Tibial nerve (tissue), 4 donors: ENCODE measurements around the gene TAX1BP1. TPM values are rescaled to one million over a fixed set of nuclear protein-coding genes. Genes with fewer than 3 reads are reported as not detected.

Source experiments
- DNase-seq, 2 donors: peaks; one replicate each; pipeline ENCODE4 v3.0.0-alpha.2; 2019; ENCODE audit warnings: low spot score in 2 of 2
- H3K27ac ChIP-seq, 4 donors: fragments of 200-600 bp; sonication (generic) in 3 of 4; one replicate each; pipeline ENCODE4 v1.5.1; 2017 to 2019; ENCODE audit warnings: mild to moderate bottlenecking in 1 of 4
- H3K27me3 ChIP-seq, 2 donors: fragments of 200-600 bp; sonication (generic) in 1 of 2; one replicate each; pipeline versions ENCODE4 v1.5.1 to v1.6.0; 2017 to 2019
- H3K36me3 ChIP-seq, 3 donors: fragments of 200-600 bp; sonication (generic); one replicate each; pipeline ENCODE4 v1.5.1; 2018 to 2019
- H3K4me1 ChIP-seq, 4 donors: fragments of 200-600 bp; sonication (generic) in 3 of 4; one replicate each; pipeline ENCODE4 v1.5.1; 2017 to 2019
- H3K4me3 ChIP-seq, 4 donors: fragments of 200-600 bp; sonication (generic) in 3 of 4; one replicate each; pipeline ENCODE4 v1.5.1; 2017 to 2019; ENCODE audit warnings: mild to moderate bottlenecking in 1 of 4, moderate library complexity in 1 of 4
- H3K9me3 ChIP-seq, 4 donors: fragments of 200-600 bp; sonication (generic) in 3 of 4; one replicate each; pipeline ENCODE4 v1.5.1; 2017 to 2019
- EP300 ChIP-seq, 2 donors: sonication (generic); formaldehyde crosslinking; IDR thresholded peaks; one replicate each; pipeline ENCODE4 v1.6.1; 2017; ENCODE audit warnings: antibody characterized with exemption in 2 of 2, mild to moderate bottlenecking in 1 of 2
- POLR2A ChIP-seq, 2 donors: fragments of 450-650 bp; IDR thresholded peaks; one replicate each; pipeline ENCODE4 v1.6.1; 2017; ENCODE audit warnings: antibody characterized with exemption in 2 of 2, mild to moderate bottlenecking in 2 of 2, moderate library complexity in 2 of 2
- WGBS, 2 donors: methylation state at CpG; one replicate each; pipeline ENCODE4 v1.1.5; 2018; 5-methylcytosine and 5-hydroxymethylcytosine counted together
- total RNA-seq, 4 donors: library from RNA; depleted of rRNA; stranded (reverse); fragments of >200 nt; gene quantifications; one replicate each; pipeline ENCODE4 v1.1.0, GENCODE V29; 2016
- TF ChIP-seq, protein P1 (sequence below), 5 experiments: fragments of 200-600 bp in 3 of 5; fragments of 450-650 bp in 2 of 5; sonication (generic) in 3 of 5; IDR thresholded peaks; one replicate each; pipeline ENCODE4 v1.5.1; 2016 to 2019; ENCODE audit warnings: antibody characterized with exemption in 5 of 5, mild to moderate bottlenecking in 3 of 5, moderate library complexity in 2 of 5

Gene TAX1BP1
- 10 to 100 TPM; 52.8 to 89.6 (median 71.8) TPM for total RNA-seq

DNA sequence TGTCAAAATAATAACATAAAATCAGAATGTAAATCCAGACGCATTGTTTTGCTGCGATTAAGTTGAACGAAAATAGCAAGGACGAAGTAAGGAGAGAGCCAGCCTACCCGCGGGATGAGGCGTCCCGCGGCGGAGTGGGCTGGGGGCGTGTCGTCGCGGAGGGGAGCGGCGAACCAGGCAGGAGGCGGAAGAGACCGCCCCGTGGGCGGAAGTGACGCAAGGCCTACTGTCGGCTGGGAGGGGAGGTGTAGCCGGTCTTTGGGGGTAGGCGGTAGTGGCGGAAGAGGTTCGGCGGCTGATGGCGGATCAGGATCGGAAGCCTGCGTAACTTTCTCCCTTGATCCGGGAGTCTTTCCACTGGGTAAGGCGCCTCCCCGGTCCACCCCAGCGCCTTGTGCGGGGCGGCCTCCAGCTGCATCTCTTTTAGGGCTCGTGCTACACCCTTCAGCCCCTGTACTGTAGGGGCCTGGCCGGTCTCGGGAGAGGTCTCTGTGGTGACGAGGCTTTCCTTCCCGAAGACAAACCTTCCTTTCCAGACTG, at the start of gene TAX1BP1:
TSS of gene TAX1BP1 (plus strand) at position 254 of the 540 bp plus-strand sequence. CDS start 8,363 bp downstream, outside the sequence.
- 0 to 1% methylated on average over 32 to 36 of the region's 41 CpGs for WGBS, 2 donors
- Histone ChIP-seq H3K27me3 (no peaks in the 10 kb centered on the region), H3K4me3 (peak within 1 kb of the TSS; percentile 70 to 97 (median 86)), H3K36me3 (no peaks in the 10 kb centered on the region), H3K4me1 (peaks cover 0 to 43% (median 3%) of the 10 kb centered on the region in 4 donors), H3K27ac (peak within 1 kb of the TSS; percentile 93 to 99 (median 98)), H3K9me3 (no peaks in the 10 kb centered on the region)
- peak; percentile 89 for DNase-seq
- TF ChIP-seq POLR2A (IDR thresholded peaks at IDR 0.05) (peak; percentile 96 to 98), EP300 (IDR thresholded peaks at IDR 0.05) (peak; percentile 82 to 100)
- TF ChIP-seq, protein P1, sequence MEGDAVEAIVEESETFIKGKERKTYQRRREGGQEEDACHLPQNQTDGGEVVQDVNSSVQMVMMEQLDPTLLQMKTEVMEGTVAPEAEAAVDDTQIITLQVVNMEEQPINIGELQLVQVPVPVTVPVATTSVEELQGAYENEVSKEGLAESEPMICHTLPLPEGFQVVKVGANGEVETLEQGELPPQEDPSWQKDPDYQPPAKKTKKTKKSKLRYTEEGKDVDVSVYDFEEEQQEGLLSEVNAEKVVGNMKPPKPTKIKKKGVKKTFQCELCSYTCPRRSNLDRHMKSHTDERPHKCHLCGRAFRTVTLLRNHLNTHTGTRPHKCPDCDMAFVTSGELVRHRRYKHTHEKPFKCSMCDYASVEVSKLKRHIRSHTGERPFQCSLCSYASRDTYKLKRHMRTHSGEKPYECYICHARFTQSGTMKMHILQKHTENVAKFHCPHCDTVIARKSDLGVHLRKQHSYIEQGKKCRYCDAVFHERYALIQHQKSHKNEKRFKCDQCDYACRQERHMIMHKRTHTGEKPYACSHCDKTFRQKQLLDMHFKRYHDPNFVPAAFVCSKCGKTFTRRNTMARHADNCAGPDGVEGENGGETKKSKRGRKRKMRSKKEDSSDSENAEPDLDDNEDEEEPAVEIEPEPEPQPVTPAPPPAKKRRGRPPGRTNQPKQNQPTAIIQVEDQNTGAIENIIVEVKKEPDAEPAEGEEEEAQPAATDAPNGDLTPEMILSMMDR (IDR thresholded peaks at IDR 0.05): peak in 1 of 5 experiments; percentile 39

GRCh38 chr7:27690649-27691048, 49.3 kb upstream of the TAX1BP1 start:
- Histone ChIP-seq H3K27me3 (no peaks in the 10 kb centered on the region), H3K9me3 (peaks cover 0 to 15% (median 0%) of the 10 kb centered on the region in 4 donors), H3K27ac (no peak overlapping the region), H3K36me3 (no peaks in the 10 kb centered on the region), H3K4me3 (no peak overlapping the region), H3K4me1 (peaks cover 0 to 4% (median 0%) of the 10 kb centered on the region in 4 donors)
- TF ChIP-seq, protein P1 (IDR thresholded peaks at IDR 0.05): no peak
- TF ChIP-seq EP300 (IDR thresholded peaks at IDR 0.05) (no peak), POLR2A (IDR thresholded peaks at IDR 0.05) (no peak)
- DNase-seq: no peak

GRCh38 chr7:27693794-27694193, 46.2 kb upstream of the TAX1BP1 start:
- TF ChIP-seq, protein P1 (IDR thresholded peaks at IDR 0.05): no peak
- TF ChIP-seq EP300 (IDR thresholded peaks at IDR 0.05): peak in 1 of 2 donors; percentile 53
- Histone ChIP-seq H3K9me3 (no peaks in the 10 kb centered on the region), H3K36me3 (no peaks in the 10 kb centered on the region), H3K27ac (no peak overlapping the region), H3K4me3 (no peak overlapping the region), H3K27me3 (no peaks in the 10 kb centered on the region), H3K4me1 (peaks cover 0 to 4% (median 0%) of the 10 kb centered on the region in 4 donors)
- peak in 1 of 2 donors; percentile 9 for DNase-seq
- WGBS, 2 donors: 48 to 49% methylated on average over 3 of the region's 3 CpGs

GRCh38 chr7:27695096-27695495, 44.9 kb upstream of the TAX1BP1 start:
- Histone ChIP-seq H3K4me3 (no peak overlapping the region), H3K9me3 (no peaks in the 10 kb centered on the region), H3K27ac (no peak overlapping the region), H3K4me1 (peaks cover 0 to 4% (median 0%) of the 10 kb centered on the region in 4 donors), H3K27me3 (no peaks in the 10 kb centered on the region), H3K36me3 (no peaks in the 10 kb centered on the region)
- WGBS, 2 donors: 87 to 91% methylated on average over 4 of the region's 4 CpGs
- TF ChIP-seq EP300 (IDR thresholded peaks at IDR 0.05) (no peak), POLR2A (IDR thresholded peaks at IDR 0.05) (no peak)
- TF ChIP-seq, protein P1 (IDR thresholded peaks at IDR 0.05): no peak
- no peak for DNase-seq

DNA sequence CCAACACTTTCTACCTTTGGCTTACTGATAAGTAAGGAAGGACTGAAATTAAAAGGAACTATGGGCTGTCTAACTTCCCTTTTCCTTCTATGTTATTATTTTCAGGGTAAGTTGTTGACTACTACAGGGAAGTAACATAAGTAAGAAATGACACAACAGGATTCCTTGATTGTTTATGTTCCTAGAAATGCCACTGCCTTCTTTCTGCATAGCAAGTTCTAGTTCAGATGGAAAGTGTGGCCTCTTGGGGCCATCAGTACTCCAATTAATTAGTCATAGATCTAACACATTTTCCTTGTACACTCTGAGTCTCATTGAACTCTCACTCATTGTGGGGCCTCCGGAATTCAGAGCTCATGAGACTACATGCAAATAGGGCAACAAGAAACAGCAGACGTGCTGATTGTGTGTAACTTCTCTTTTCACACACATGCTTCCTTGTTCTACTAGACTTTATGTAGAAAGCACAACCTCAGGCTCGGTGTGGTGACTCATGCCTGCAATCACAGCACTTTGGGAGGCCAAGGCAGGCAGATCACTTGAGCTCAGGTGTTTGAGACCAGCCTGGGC, 42.0 kb upstream of the TAX1BP1 start:
- 34 to 42% methylated on average over 3 of the region's 3 CpGs for WGBS, 2 donors
- Histone ChIP-seq H3K36me3 (no peaks in the 10 kb centered on the region), H3K9me3 (no peaks in the 10 kb centered on the region), H3K4me3 (no peak overlapping the region), H3K4me1 (peaks cover 0 to 4% (median 0%) of the 10 kb centered on the region in 4 donors), H3K27me3 (no peaks in the 10 kb centered on the region), H3K27ac (peak overlapping the region in 2 of 4 donors; percentile 1 to 38)
- TF ChIP-seq, protein P1 (IDR thresholded peaks at IDR 0.05): no peak
- TF ChIP-seq POLR2A (IDR thresholded peaks at IDR 0.05) (no peak), EP300 (IDR thresholded peaks at IDR 0.05) (no peak)
- peak in 1 of 2 donors; percentile 20 for DNase-seq
